Peyer's patch (tissue), 4 donors: Measurements from ENCODE around the gene CBY3.

ENCODE experiments used
- CTCF ChIP-seq, 6 experiments: fragments of 450-650 bp in 4 of 6; fragments of 200-600 bp in 2 of 6; sonication (generic) in 1 of 6; IDR thresholded peaks; one replicate each; pipeline ENCODE4 v1.5.1; 2017 to 2019; ENCODE audit warnings: antibody characterized with exemption in 6 of 6, mild to moderate bottlenecking in 3 of 6, moderate library complexity in 1 of 6
- POLR2A ChIP-seq, 2 donors: fragments of 450-650 bp; IDR thresholded peaks; one replicate each; pipeline ENCODE4 v1.5.1; 2017; ENCODE audit warnings: antibody characterized with exemption in 2 of 2, mild to moderate bottlenecking in 2 of 2, moderate library complexity in 2 of 2

- TF ChIP-seq CTCF (IDR thresholded peaks at IDR 0.05) (no peak), POLR2A (IDR thresholded peaks at IDR 0.05) (no peak)
Observed at GRCh38 chr5:179729303-179729702, 48.5 kb upstream of the CBY3 start.
